Stimulated activated CD8-positive, alpha-beta memory T cell treated with anti-CD3 and anti-CD28 coated beads, Interleukin-4, amount 100 ng/mL, for 24 hours (primary cell): ENCODE results near the gene KPNA2.
"Not testable (repeated sequence)": the region's sequence is repeated elsewhere in the genome, so short reads cannot be mapped to it uniquely, and the experiment has no call there.

Source experiments
- DNase-seq: peaks from one replicate; pipeline ENCODE4 v3.0.0-alpha.2; 2020; ENCODE audit warnings: low read depth

KPNA2 gene

GRCh38 chr17:68020409-68020756 is 15.2 kb upstream of the KPNA2 start:
- no peak for DNase-seq

DNA sequence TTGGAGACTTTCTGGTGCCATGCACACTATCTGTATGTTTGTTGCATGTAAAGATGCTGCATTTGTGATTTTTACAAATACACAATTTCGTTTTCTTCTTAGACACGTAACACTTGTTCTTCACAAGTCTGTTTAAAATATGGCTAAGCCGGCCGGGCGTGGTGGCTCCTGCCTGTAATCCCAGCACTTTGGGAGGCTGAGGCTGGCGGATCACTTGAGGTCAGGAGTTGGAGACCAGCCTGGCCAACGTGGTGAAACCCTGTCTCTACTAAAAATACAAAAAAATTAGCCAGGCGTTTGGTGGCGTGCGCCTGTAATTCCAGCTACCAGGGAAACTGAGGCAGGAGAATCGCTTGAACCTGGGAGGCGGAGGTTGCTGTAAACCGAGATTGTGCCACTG is 14.7 kb upstream of the KPNA2 start:
- not testable (repeated sequence) for DNase-seq

- no peak for DNase-seq
Measured at GRCh38 chr17:68021963-68022362, 13.6 kb upstream of the KPNA2 start.

- DNase-seq, result not testable (repeated sequence)
Measured at GRCh38 chr17:68022547-68022946, 13.0 kb upstream of the KPNA2 start.

GRCh38 chr17:68029512-68030215 is 5.9 kb upstream of the KPNA2 start:
- DNase-seq, result no peak

GRCh38 chr17:68033636-68034451 is 1.7 kb upstream of the KPNA2 start:
- no peak for DNase-seq

- DNase-seq, result no peak
Measured at GRCh38 chr17:68034452-68034776, 1.1 kb upstream of the KPNA2 start.

GRCh38 chr17:68035131-68035522 is 408 bp upstream of the KPNA2 start:
- DNase-seq, result peak; percentile 86

DNA sequence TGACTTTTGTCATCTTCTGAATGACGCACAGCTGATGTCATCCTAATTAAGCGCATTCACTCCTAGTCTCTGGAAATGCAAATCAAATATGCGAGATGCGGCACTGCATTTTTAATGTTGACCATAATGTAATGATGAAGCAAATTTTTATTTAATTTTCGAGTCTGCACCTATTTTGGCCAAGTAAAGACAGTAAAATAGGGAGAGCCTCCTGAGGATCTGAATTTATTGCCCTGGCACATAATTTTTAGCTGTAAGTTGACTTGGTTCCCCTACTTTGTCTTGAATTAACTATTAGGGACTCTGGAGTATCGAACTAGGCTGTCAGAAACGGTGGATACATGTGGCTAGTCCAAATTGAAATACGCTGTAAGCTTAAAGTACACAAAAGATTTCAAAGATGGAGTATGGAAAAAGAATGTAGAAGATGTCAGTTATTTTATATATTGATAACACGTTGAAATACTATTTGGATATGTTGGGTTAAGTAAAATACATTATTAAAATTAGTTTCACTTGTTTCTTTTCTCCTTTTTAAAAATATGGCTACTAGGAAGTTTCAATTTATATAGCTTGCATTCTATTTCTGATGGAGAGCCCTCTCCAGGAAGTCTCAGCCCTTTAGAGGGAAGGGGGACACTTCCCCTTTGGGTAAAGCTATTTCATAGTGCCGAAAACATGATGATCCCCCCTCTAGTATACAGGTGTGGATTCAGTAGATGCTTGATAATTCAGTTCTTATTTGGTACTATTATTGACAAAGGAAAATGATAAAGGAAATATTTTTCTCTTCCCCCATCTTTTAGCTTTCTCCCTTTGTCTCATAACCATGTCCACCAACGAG is 991 bp downstream of the KPNA2 start:
- no peak for DNase-seq

DNA sequence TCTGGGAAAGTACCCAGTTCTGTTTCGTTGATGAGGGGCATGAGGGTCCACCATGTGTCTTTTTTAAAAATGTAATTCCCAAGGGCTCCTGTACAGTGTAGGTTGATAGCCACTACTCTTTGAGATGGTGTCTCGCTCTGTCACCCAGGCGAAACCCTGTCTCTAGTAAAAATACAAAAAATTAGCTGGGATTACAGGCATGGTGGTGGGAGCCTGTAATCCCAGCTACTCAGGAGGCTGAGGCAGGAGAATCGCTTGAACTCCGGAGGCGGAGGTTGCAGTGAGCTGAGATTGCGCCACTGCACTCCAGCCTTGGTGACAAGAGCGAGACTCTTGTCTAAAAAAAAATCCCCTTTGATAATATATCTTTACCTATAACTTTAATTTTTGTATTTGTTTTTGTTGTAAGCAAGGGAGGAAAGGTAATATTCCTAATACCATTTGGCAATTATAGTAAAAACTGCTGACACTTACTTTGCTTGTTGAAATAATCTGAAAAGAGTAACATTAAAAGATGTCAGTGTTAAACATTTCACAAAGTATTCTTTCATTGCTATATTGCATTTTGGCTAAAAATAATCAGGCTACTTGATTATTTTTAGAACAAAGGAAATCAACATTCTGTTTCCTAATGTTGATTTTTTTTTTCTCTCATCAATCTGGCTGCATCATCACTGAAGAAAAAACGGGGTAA is 11.8 kb downstream of the KPNA2 start:
- no peak for DNase-seq

- DNase-seq, result not testable (repeated sequence)
Measured at GRCh38 chr17:68047890-68048542, 12.5 kb downstream of the KPNA2 start.

GRCh38 chr17:68048996-68049395 is 13.5 kb downstream of the KPNA2 start:
- no peak for DNase-seq

DNA sequence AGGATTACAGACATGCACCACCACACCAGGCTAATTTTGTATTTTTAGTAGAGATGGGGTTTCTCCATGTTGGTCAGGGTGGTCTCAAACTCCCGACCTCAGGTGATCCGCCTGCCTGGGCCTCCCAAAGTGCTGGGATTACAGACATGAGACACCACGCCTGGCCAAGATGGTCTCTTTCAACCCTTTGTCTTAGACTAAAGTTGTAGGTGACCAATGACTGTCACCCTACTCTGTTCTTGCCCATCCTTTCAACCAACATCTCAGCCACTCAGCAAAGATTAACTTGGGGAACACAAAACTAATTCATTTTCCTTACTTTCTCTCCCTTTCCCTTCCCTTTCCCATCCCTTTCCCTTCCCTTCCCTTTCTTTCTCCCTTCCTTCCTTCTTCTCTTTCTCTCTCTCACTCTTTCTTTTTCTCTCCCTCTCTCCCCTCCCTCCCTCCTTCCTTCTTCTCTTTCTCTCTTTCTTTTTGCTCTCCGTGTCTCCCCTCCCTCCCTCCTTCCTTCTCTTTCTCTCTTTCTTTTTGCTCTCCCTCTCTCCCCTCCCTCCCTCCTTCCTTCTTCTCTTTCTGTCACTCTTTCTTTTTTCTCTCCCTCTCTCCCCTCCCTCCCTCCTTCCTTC is 14.4 kb downstream of the KPNA2 start:
- DNase-seq, result not testable (repeated sequence)

- not testable (repeated sequence) for DNase-seq
Measured at GRCh38 chr17:68051321-68052312, 16.1 kb downstream of the KPNA2 start.

GRCh38 chr17:68052810-68053209 is 17.3 kb downstream of the KPNA2 start:
- no peak for DNase-seq

DNA sequence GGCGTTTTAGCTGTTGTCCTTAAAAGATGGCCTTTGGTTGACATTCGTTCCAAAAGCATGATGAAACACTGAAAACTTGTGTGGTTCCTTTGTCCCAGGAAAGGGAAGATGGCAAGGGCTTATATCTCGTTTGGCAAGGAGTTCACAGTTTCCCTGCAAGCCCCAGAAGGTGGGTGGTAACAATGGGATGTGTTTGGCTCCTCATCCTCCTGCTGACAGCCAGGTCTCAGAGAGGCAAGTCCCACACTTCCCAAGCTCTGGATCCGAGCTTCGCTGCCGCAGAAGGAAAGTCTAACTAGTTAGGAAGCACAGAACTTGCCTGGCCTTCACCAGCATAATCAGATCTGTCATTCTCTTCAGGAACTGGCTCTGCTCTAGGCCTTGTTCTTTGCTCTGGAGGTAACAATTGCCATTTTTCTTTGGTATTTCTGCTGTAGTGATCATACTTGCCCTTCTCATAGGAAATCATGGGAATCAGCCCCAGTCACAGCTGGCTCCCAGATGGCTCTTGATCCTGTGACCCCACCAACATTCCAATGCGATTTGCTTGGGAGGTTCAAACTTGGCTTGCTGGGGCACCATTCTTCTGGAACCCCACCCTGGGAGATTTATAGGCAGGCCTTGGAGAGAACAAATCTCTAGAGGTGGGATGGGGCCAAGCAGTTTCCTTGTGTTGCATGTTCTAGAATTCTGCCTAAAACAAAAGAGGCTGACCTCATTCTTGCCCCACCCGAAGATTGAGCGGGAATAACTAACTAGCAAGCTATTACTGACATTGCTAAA is 17.9 kb downstream of the KPNA2 start:
- no peak for DNase-seq

DNA sequence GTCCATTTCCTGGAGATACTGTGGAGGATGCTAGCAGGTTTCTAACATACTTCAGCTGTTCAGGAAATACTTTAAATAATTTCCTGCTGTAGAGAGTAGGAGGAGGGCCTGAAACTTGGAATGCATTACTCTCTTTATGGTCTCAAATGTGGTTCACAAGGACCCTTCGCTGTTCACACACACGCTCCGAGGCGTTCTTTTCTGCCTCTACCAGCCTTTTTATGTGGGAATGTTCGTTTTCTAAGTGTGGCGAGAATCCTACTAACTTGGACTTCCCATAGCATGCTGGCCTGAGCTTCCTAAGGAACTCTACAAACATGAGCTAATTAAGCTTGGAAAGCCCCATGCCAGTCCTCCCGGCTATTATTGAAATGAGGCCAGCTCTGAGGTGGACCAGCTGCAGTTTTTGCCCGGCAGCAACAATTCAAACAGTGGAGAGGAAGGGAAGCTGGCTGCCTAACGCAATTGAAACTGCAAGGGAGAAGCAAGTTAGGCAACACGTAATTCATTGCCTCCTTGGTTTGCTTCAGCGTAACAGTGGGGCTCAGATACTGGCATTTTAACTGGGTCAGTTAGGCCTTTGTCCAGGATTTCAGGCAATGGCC is 18.9 kb downstream of the KPNA2 start:
- DNase-seq, result no peak

- peak; percentile 9 for DNase-seq
Measured at GRCh38 chr17:68057531-68057952, 22.0 kb downstream of the KPNA2 start.

DNA sequence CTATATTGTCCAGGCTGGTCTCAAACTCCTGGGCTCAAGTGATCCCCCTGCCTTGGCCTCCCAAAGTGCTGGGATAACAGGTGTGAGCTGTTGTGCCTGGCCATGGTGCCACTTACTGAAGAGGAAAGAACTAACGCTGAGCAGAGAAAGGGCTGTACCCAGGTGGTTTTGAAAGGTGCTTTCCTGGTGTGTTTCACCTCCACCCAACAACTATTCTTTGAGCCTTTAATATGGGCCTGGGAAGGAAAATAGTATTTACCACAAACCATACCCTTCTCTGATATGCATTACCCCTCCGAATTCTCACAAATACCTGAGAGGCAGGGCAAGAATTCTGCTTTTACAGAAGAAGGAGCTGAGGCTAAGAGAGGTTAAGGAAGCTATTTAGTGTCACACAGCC is 24.8 kb downstream of the KPNA2 start:
- no peak for DNase-seq
